Coronary artery (tissue), 2 donors: ENCODE measurements around the gene ATG4A.

Experiments
- DNase-seq: peaks from one replicate; pipeline ENCODE4 v3.0.0-alpha.2; 2017; ENCODE audit warnings: low spot score
- H3K27ac ChIP-seq, 2 donors: fragments of 200-600 bp; sonication (generic); one replicate each; pipeline ENCODE4 v1.5.1; 2016 to 2019
- H3K4me3 ChIP-seq: fragments of 200-600 bp; sonication (generic); 2 replicates; pipeline ENCODE4 v1.5.1; 2016; ENCODE audit warnings: mild to moderate bottlenecking, moderate library complexity
- CTCF ChIP-seq: fragments of 200-600 bp; sonication (generic); IDR thresholded peaks from one replicate; pipeline ENCODE4 v1.5.1; 2019; ENCODE audit warnings: antibody characterized with exemption

ATG4A gene

DNA sequence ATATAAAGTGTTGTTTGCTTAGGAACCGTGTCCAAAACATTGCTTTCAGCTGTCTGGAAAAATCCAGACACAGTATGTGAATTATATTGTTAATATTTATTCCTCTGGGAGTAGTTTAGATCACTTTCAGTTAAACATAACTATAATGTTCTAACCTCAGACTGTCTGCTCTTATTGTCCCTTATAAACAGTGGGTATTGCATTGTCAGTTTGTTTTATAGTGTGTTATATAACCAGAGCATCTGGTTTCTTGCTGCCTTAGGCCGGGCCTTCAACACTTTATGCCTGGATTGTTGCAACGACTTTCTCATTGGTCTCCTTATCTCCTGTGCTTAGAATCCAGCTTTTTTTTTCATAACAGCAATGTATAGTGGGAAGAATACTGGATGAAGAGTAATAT, 26.4 kb downstream of the ATG4A start:
- H3K27ac ChIP-seq, result no peak overlapping the region
- no peak for TF ChIP-seq CTCF
- DNase-seq, result no peak
- H3K4me3 ChIP-seq, result no peak overlapping the region

DNA sequence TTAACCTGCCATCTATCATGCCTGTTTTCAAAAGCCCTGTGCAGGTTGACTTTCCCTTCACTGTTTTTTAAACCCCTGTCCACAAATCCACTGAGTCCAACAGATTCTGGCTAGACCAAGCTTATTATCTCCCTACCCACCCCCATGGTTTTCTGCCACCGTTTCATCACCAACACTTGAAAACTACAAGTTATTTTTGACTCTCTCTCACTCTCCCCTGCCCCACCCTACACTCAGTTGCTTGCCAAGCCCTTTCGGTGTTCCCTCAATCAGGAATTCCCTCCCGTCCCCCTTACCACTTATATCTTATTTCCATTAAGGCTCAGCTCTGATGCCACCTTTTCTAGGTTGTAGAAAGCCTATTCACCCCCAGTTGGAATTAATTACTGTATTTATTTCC, 29.7 kb downstream of the ATG4A start:
- no peak for TF ChIP-seq CTCF
- H3K4me3 ChIP-seq, result no peak overlapping the region
- no peak overlapping the region for H3K27ac ChIP-seq
- DNase-seq, result no peak

DNA sequence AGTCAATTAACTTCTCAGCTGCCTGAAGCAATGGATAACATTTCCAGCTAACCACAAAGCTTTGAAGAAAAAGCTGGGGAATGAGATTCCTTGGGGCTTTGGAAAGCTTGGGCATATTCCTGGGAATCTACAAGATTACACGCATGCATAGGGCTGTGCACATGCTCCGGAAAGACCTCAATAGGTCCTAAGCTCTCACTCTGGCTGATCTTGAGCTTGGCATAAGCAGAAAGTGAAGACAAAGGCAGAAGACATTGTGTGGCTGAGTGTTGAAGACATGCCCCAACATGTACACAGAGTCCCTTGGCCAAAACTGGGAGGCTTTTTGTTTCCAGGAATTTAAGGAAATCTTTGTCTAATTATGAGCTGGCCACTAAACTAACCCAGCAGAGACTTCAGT, 31.2 kb downstream of the ATG4A start:
- no peak overlapping the region for H3K27ac ChIP-seq

GRCh38 chrX:108123591-108124366, 32.2 kb downstream of the ATG4A start:
- no peak for TF ChIP-seq CTCF
- H3K4me3 ChIP-seq, result no peak overlapping the region
- DNase-seq, result no peak
- no peak overlapping the region for H3K27ac ChIP-seq

More for the DNA sequence above, 31.2 kb downstream of the ATG4A start:
- no peak overlapping the region for H3K4me3 ChIP-seq
- no peak for TF ChIP-seq CTCF
- no peak for DNase-seq

- DNase-seq, result no peak
- Histone ChIP-seq H3K27ac (no peak overlapping the region), H3K4me3 (no peak overlapping the region)
- no peak for TF ChIP-seq CTCF
These were observed 35.1 kb downstream of the ATG4A start for GRCh38 chrX:108126661-108127060.

GRCh38 chrX:108127152-108127551, 35.6 kb downstream of the ATG4A start:
- no peak for TF ChIP-seq CTCF
- H3K4me3 ChIP-seq, result no peak overlapping the region
- H3K27ac ChIP-seq, result no peak overlapping the region
- DNase-seq, result no peak

DNA sequence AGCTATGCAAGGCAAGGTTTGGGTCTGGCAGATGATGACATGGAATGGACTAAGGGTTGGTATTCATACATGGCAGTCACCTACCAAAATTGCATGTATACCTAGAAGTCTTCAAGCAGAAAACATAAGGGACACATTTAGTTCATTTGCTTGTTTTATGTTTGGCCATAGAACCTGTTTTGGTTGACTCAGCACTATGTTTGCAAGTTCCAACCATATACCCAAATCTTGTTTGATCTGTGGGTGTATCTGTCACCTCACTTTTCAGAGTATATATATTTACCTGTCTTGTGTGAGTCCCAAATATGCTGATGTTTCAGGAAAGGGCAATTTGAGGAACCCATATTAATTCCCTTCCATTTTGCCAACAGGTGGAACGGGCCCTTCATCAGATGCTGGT, 39.3 kb downstream of the ATG4A start:
- DNase-seq, result no peak
- no peak for TF ChIP-seq CTCF
- Histone ChIP-seq H3K4me3 (no peak overlapping the region), H3K27ac (no peak overlapping the region)
